BLaER1 (cell line): Measurements from ENCODE around the gene CA6.
"Not testable (repeated sequence)": the region's sequence is repeated elsewhere in the genome, so short reads cannot be mapped to it uniquely, and the experiment has no call there.

ENCODE experiments used
- H3K27ac ChIP-seq: shearing (Covaris generic); formaldehyde crosslinking; 2 replicates; pipeline ENCODE4 v1.8.1; 2022
- H3K27me3 ChIP-seq: shearing (Covaris generic); formaldehyde crosslinking; 2 replicates; pipeline ENCODE4 v1.8.1; 2022
- H3K36me3 ChIP-seq: shearing (Covaris generic); formaldehyde crosslinking; 2 replicates; pipeline ENCODE4 v1.8.1; 2022
- H3K4me1 ChIP-seq: shearing (Covaris generic); formaldehyde crosslinking; 2 replicates; pipeline ENCODE4 v1.8.1; 2022
- H3K4me2 ChIP-seq: shearing (Covaris generic); formaldehyde crosslinking; 2 replicates; pipeline ENCODE4 v1.8.1; 2022
- H3K4me3 ChIP-seq: shearing (Covaris generic); formaldehyde crosslinking; 2 replicates; pipeline ENCODE4 v1.8.1; 2022
- H3K9ac ChIP-seq: shearing (Covaris generic); formaldehyde crosslinking; 2 replicates; pipeline ENCODE4 v1.8.1; 2022
- H3K9me3 ChIP-seq: shearing (Covaris generic); formaldehyde crosslinking; 2 replicates; pipeline ENCODE4 v1.8.1; 2022
- H4K20me1 ChIP-seq: shearing (Covaris generic); formaldehyde crosslinking; 2 replicates; pipeline ENCODE4 v1.8.1; 2022
- Cebpa-rat ChIP-seq: shearing (Covaris generic); IDR thresholded peaks from 2 replicates; pipeline ENCODE4 v1.8.1; 2022

CA6 gene

DNA sequence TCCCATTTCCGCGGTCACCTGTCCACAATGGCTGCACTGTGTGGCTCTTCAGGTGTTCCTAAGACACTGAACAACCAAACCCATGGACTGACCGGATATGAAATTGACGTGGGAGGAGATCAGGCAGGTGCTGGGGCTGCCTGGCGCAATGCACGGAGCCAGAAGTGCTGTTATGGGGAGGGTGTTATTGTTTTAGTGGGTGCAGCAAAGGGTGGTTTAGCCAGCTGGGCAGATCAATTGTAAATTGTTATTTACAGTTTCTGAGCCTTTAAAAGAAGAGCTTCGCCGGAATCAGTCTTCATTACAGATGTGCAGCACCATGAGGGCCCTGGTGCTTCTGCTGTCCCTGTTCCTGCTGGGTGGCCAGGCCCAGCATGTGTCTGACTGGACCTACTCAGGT lies at the start of gene CA6:
CA6 (plus strand) TSS at position 301 of the 400 bp plus-strand sequence; CDS start at position 320, 19 bp downstream.
- Histone ChIP-seq H3K27me3 (no peaks in the 10 kb centered on the region), H3K36me3 (no peaks in the 10 kb centered on the region), H3K4me1 (peaks cover 66% of the 10 kb centered on the region), H3K4me2 (peak within 1 kb of the TSS; percentile 74), H4K20me1 (no peaks in the 10 kb centered on the region), H3K27ac (no peak within 1 kb of the TSS), H3K9me3 (no peaks in the 10 kb centered on the region), H3K4me3 (no peak within 1 kb of the TSS), H3K9ac (no peak within 1 kb of the TSS)
- TF ChIP-seq Cebpa-rat, result no peak

GRCh38 chr1:8896775-8897174 lies 48.9 kb upstream of the CA6 start:
- not testable (repeated sequence) for H3K9ac ChIP-seq, H3K4me3 ChIP-seq, H3K27me3 ChIP-seq, H3K36me3 ChIP-seq, H3K4me2 ChIP-seq, H4K20me1 ChIP-seq, H3K4me1 ChIP-seq, H3K27ac ChIP-seq
- H3K9me3 ChIP-seq, result peaks cover 13% of the 10 kb centered on the region

- H3K27ac ChIP-seq, H3K36me3 ChIP-seq, H4K20me1 ChIP-seq, H3K9ac ChIP-seq, H3K4me1 ChIP-seq, H3K4me3 ChIP-seq, H3K27me3 ChIP-seq, H3K4me2 ChIP-seq: not testable (repeated sequence)
- peaks cover 13% of the 10 kb centered on the region for H3K9me3 ChIP-seq
Observed at GRCh38 chr1:8897505-8897904, 48.2 kb upstream of the CA6 start.

DNA sequence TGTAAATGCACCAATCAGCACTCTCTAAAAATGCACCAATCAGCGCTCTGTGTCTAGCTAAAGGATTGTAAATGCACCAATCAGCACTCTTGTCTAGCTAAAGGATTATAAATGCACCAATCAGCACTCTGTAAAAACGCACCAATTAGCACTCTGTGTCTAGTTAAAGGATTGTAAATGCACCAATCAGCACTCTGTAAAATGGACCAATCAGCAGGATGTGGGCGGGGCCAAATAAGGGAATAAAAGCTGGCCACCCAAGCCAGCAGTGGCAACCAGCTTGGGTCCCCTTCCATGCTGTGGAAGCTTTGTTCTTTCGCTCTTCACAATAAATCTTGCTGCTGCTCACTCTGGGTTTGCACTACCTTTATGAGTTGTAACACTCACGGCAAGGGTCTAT lies 47.2 kb upstream of the CA6 start:
- not testable (repeated sequence) for H3K27ac ChIP-seq, H3K4me3 ChIP-seq, H3K36me3 ChIP-seq, H4K20me1 ChIP-seq, H3K4me1 ChIP-seq, H3K4me2 ChIP-seq, H3K9ac ChIP-seq, H3K27me3 ChIP-seq
- peaks cover 13% of the 10 kb centered on the region for H3K9me3 ChIP-seq

GRCh38 chr1:8899046-8899445 lies 46.6 kb upstream of the CA6 start:
- peaks cover 3% of the 10 kb centered on the region; the same call in 1 of the 2 replicates for H3K4me1 ChIP-seq
- H3K27me3 ChIP-seq, result no peaks in the 10 kb centered on the region
- H3K36me3 ChIP-seq, result no peaks in the 10 kb centered on the region
- no peak overlapping the region for H3K4me2 ChIP-seq
- no peak overlapping the region for H3K4me3 ChIP-seq
- no peak for TF ChIP-seq Cebpa-rat
- no peaks in the 10 kb centered on the region for H4K20me1 ChIP-seq
- no peak overlapping the region for H3K9ac ChIP-seq
- H3K27ac ChIP-seq, result no peak overlapping the region
- H3K9me3 ChIP-seq, result peaks cover 13% of the 10 kb centered on the region

DNA sequence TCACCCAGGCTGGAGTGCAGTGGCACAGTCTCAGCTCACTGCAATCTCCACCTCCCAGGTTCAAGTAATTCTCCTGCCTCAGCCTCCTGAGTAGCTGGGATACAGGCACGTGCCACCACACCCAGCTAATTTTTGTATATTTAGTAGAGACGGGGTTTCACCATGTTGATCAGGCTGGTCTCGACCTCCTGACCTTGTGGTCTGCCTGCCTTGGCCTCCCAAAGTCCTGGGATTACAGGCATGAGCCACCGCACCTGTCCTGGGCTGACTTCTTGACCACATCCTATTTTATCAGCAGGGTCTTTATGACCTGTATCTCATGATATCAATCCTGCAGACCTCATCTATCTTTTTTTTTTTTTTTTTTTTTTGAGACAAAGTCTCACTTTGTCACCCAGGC lies 45.0 kb upstream of the CA6 start:
- H3K27me3 ChIP-seq, H3K4me1 ChIP-seq, H4K20me1 ChIP-seq, H3K4me2 ChIP-seq, H3K36me3 ChIP-seq, H3K4me3 ChIP-seq, H3K9ac ChIP-seq, H3K27ac ChIP-seq: not testable (repeated sequence)
- H3K9me3 ChIP-seq, result peaks cover 13% of the 10 kb centered on the region

- Histone ChIP-seq H3K9ac (no peak overlapping the region), H3K9me3 (peaks cover 13% of the 10 kb centered on the region), H3K4me3 (no peak overlapping the region), H3K27ac (no peak overlapping the region), H3K27me3 (no peaks in the 10 kb centered on the region), H3K36me3 (no peaks in the 10 kb centered on the region), H3K4me2 (no peak overlapping the region), H4K20me1 (no peaks in the 10 kb centered on the region), H3K4me1 (peaks cover 7% of the 10 kb centered on the region; the same call in 1 of the 2 replicates)
- TF ChIP-seq Cebpa-rat, result no peak
Observed at GRCh38 chr1:8902765-8903164, 42.9 kb upstream of the CA6 start.

GRCh38 chr1:8903410-8903809 lies 42.3 kb upstream of the CA6 start:
- no peak overlapping the region for H3K4me2 ChIP-seq
- H3K27me3 ChIP-seq, result no peaks in the 10 kb centered on the region
- TF ChIP-seq Cebpa-rat, result no peak
- H3K4me1 ChIP-seq, result peaks cover 7% of the 10 kb centered on the region; the same call in 1 of the 2 replicates
- H4K20me1 ChIP-seq, result no peaks in the 10 kb centered on the region
- no peak overlapping the region for H3K9ac ChIP-seq
- no peak overlapping the region for H3K27ac ChIP-seq
- H3K9me3 ChIP-seq, result peaks cover 8% of the 10 kb centered on the region
- H3K36me3 ChIP-seq, result no peaks in the 10 kb centered on the region
- H3K4me3 ChIP-seq, result no peak overlapping the region

GRCh38 chr1:8903908-8904650 lies 41.6 kb upstream of the CA6 start:
- H3K4me3 ChIP-seq, result no peak overlapping the region
- peaks cover 3% of the 10 kb centered on the region for H3K9me3 ChIP-seq
- no peaks in the 10 kb centered on the region for H4K20me1 ChIP-seq
- no peak overlapping the region for H3K4me2 ChIP-seq
- peaks cover 7% of the 10 kb centered on the region; the same call in 1 of the 2 replicates for H3K4me1 ChIP-seq
- no peak overlapping the region for H3K9ac ChIP-seq
- H3K27ac ChIP-seq, result no peak overlapping the region
- H3K27me3 ChIP-seq, result no peaks in the 10 kb centered on the region
- TF ChIP-seq Cebpa-rat, result no peak
- H3K36me3 ChIP-seq, result no peaks in the 10 kb centered on the region

GRCh38 chr1:8905582-8906191 lies 40.0 kb upstream of the CA6 start:
- no peak overlapping the region for H3K27ac ChIP-seq
- no peaks in the 10 kb centered on the region for H3K36me3 ChIP-seq
- H3K4me2 ChIP-seq, result no peak overlapping the region
- H3K27me3 ChIP-seq, result no peaks in the 10 kb centered on the region
- H3K4me3 ChIP-seq, result no peak overlapping the region
- no peaks in the 10 kb centered on the region for H4K20me1 ChIP-seq
- H3K4me1 ChIP-seq, result peaks cover 7% of the 10 kb centered on the region; the same call in 1 of the 2 replicates
- no peak for TF ChIP-seq Cebpa-rat
- peaks cover under 1% of the 10 kb centered on the region; the same call in 1 of the 2 replicates for H3K9me3 ChIP-seq
- H3K9ac ChIP-seq, result no peak overlapping the region
